HG02973 (cell line): ENCODE results near the gene CYP20A1.

Source experiments
- ATAC-seq: cut with Tn5 transposase; IDR thresholded peaks from one replicate; pipeline ENCODE4 v1.9.1; 2021; ENCODE audit warnings: moderate library complexity; ENCODE audit not compliant: unreplicated experiment

CYP20A1 gene

DNA sequence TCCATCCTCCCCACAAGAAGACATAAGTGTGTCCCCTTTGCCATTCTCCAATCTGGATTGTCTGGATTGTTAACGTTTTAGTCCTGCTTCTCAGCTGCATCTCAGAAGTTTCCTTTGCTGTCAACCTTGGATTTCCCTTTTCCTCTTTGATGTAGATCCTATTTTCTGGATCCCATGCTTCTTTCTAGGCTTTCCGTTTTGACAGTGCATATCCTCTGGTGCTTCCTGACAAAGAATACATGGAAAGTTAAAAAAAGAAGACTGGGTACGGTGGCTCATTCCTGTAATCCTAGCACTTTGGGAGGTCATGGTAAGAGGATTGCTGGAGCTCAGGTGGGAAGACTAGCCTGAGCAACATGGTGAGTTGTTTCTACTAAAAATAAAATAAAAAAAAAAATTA is 116.1 kb downstream of the CYP20A1 start:
- ATAC-seq, result no peak
